ENCODE results near the gene UBTD1.
"Not testable (repeated sequence)": the region's sequence is repeated elsewhere in the genome, so short reads cannot be mapped to it uniquely, and the experiment has no call there.

- TF ChIP-seq CTCF, POLR2A, POLR2AphosphoS5, EP300 (IDR thresholded peaks at IDR 0.05): not testable (repeated sequence)
These were observed 62.8 kb downstream of the UBTD1 start for GRCh38 chr10:97561386-97562077.
